Activated CD8-positive, alpha-beta memory T cell treated with anti-CD3 and anti-CD28 coated beads, Interleukin-2, amount 50 U/mL, for 24 hours (primary cell): ENCODE measurements around the gene CTDSP2.
"Not testable (repeated sequence)": the region's sequence is repeated elsewhere in the genome, so short reads cannot be mapped to it uniquely, and the experiment has no call there.

Experiments
- DNase-seq: peaks from one replicate; pipeline ENCODE4 v3.0.0-alpha.2; 2020; ENCODE audit errors: extremely low read depth

The CTDSP2 gene

DNA sequence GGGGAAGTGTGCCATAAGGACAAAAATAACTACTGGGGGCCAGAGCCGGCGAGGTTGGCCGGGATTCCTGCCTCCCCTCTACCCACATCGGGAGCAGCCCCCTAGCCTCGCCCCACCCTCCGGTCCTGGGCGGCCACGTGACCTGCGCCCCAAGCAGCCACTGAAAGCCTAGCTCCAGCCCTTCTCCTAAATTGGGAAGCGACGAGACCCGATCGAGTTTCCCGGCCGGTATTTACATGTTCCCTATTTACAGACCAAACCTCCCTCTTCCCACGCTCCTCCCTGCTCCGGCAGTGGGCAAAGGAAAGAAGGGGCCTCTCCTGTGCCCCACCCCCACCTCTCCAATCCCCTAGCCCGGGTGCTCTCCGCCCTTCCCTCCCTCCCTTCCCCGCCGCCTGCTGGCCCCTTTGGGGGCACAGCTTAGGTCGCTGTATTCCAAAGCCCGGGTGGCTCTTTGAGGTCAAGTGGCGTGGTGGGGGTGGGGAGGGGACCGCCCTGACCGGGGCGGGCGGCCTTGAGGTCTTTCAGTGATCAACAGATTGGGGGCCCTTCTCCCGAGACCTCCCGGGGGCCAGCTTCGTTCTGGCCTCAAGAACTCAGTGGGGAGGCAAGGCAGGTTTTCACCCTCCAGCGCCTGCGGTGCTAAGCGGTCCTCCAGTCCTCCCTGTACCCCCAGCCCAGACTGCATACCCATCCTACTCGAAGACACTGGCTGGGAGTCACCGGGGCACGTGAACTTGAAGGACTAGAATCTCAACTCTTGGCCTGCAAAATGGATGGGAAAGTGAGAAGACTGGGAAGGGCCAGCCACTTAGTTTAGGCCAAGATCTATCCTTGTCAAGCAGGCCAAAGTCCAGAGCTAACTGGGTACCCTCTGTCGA, 6.3 kb upstream of the CTDSP2 start:
- no peak for DNase-seq

GRCh38 chr12:57852200-57852599, 5.7 kb upstream of the CTDSP2 start:
- DNase-seq, result no peak

DNA sequence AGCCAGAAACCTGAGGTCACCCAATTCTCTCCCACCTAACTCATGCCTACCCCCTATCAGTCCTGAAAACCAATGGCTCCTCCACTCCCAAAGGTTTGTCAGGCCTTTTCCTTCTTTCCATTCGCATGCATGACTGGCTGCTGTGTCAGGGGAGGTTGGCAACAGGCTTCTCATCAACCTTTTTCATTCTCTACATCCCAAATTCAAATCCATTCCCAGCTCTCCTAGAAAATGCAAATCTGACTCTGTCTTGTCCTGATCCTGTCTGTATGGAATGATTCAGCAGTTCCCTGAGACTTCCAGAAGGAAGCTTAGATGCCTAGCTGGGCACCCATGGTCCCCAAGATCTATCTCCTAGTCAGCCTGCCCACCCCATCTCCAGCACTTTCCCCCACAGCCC, 5.0 kb upstream of the CTDSP2 start:
- DNase-seq, result no peak

GRCh38 chr12:57850854-57851430, 4.4 kb upstream of the CTDSP2 start:
- DNase-seq, result no peak

DNA sequence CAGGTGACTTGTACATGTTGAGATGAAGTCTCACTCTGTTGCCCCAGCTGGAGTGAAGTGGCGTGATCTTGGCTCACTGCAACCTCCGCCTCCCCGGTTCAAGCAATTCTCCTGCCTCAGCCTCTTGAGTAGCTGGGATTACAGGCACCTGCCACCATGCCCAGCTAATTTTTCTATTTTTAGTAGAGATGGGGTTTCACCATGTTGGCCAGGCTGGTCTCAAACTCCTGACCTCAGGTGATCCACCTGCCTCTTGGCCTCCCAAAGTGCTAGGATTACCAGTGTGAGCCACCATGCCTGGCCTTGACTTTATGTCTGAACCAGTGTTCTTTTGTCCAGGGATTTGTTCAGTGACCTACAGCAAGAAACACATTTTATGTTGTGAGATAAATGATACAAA, 2.9 kb upstream of the CTDSP2 start:
- DNase-seq, result not testable (repeated sequence)

GRCh38 chr12:57849035-57849434, 2.5 kb upstream of the CTDSP2 start:
- DNase-seq, result no peak

DNA sequence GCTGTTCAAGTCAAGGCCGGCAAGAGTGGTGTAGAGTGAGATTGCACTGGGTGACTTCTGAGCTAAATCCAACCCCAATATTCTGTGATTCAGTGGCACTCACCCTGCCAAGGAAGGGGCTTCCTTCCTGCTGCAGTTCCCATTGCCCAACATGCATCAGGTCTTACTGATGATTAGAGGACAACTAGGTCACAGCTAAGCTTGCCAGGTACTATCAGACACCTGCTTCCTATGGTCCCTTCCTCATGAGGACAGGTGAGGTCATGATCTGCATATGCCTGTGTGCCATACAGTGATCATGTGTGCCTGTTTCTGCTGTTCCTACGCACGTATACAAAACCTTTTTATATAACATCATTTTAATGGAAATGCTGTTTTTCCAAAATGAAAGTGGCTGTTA, 1.7 kb upstream of the CTDSP2 start:
- DNase-seq, result no peak

GRCh38 chr12:57846285-57846576, 298 bp downstream of the CTDSP2 start:
- DNase-seq, result no peak

DNA sequence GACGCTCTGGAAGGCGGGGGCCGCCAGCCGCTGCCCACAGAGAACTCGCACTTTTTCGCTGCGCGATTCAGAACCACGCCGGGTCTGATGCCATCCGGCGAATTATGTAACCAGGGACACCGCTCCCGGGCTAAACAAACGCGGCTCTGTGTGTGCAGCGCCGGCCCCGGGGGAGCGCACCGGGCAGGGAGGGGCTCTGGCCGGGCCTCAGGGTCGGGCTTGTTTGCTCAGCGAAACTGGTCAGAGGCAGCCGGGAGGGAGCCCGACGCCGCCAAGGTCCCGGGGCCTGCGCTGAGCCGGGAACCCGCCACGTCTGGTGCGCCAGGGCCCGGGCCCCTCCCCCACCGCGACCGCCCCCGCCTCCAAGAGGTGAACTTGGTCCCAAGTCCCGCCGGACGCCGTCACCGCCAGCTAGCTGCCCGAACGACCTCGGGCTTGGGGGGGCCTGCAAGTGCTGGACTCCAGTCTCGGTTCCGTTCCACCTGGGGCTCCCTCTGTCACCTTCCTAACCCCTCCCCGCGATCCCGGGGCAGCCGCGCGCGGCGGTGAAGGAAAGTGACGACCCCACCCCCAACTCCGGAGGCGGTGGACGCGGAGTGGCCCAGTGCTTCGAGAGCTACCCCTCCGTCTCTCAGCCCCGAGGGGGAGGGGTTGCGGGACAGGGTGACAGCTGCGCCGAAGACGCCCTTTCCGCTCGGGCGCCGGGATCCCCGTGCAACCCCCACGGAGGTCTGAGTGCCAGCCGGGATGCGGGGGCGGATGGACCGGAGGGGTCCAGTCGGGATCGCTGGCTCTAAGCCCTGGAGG, 848 bp downstream of the CTDSP2 start:
- DNase-seq, result no peak

- DNase-seq, result no peak
These were observed 1.6 kb downstream of the CTDSP2 start for GRCh38 chr12:57844709-57845477.

GRCh38 chr12:57842342-57843294, 3.9 kb downstream of the CTDSP2 start:
- DNase-seq, result no peak

DNA sequence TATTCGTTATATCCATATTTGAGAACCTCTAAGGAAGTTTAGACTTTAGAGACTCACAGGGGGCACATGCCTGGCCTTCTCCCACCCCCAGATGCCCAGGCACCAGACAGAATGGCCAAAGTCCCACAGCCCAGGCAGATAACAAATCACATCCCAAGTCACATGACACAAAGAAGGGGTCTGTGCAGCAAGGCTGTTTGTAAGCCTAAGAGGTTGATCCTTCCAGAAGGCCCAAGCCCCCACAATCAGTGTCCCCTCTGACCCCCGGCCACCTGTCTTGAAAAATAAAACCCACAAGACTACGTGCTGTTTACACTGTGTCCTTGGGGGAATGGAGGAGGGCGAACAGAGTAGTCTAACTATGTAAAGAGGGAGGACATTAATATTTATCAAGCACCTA, 5.1 kb downstream of the CTDSP2 start:
- no peak for DNase-seq

DNA sequence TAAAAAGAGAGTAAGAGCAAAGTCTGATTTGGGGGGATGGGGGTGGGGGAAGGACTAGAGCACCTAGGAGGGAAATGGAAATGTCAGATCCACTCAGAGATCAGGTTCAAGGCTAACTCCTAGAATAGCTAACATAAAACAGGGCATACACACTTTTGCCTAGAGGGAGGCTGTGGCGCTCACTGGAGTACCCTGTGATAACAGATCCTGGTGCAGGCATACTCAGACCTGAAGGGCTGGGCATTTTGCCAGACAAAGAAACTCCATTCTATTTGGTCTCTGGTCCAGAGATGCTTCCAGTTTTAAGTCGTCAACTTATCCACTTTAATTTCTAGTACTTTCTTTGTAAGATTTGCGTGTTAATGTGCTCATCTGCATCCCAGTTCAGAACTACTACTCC, 5.8 kb downstream of the CTDSP2 start:
- DNase-seq, result no peak

DNA sequence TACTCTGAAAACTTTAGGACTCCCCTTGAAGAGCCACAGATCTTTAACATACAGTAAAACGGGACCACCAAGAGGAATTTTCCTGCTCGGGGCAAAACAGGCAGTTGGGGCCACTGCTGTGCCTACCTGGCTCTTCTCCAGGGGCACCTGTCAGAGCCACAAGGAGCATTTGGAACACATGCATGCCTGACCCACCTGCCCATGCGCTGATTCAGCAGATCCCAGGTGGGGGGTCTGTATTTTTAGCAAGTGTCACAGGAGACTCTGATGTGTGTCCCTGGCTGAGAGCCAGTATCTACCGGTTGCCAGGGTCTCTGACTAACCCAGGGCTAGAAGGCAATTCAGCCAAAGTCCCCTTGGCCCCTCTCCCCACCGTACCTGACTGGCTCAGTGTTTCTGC, 6.5 kb downstream of the CTDSP2 start:
- no peak for DNase-seq

DNA sequence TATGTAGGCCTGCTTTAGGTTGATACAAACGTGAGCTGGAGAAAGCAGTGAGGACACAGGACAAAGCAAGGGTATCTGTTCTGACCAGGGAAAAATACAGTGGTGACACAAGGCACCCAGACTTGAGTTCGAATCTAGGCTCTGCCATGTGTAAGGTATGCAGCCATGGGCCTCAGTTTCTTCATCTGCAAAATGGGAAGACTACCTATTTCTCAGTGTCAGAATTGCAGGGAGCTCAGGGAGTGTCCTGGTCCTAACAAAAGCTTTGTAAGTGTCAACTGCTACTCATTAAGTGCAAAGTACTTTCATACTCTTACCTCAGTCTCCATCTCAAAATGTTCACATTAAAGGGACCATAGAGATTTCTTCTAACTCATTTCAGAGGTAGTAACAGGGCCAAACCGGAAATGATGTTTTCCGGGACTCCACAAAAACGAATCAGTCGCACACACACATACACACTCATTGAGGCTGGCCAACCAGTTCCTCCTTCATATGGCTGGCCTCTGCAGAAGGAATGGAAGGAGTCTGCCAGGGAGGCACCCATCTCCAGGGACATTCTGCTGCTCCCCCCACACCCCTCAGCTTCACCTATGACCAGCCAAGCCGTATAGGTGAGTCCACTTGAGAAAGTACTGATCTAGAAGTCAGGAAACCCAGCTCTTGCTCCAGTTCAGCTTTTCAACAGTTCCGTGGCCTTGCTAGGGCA, 7.8 kb downstream of the CTDSP2 start:
- no peak for DNase-seq

GRCh38 chr12:57837864-57838562, 8.5 kb downstream of the CTDSP2 start:
- DNase-seq, result no peak

DNA sequence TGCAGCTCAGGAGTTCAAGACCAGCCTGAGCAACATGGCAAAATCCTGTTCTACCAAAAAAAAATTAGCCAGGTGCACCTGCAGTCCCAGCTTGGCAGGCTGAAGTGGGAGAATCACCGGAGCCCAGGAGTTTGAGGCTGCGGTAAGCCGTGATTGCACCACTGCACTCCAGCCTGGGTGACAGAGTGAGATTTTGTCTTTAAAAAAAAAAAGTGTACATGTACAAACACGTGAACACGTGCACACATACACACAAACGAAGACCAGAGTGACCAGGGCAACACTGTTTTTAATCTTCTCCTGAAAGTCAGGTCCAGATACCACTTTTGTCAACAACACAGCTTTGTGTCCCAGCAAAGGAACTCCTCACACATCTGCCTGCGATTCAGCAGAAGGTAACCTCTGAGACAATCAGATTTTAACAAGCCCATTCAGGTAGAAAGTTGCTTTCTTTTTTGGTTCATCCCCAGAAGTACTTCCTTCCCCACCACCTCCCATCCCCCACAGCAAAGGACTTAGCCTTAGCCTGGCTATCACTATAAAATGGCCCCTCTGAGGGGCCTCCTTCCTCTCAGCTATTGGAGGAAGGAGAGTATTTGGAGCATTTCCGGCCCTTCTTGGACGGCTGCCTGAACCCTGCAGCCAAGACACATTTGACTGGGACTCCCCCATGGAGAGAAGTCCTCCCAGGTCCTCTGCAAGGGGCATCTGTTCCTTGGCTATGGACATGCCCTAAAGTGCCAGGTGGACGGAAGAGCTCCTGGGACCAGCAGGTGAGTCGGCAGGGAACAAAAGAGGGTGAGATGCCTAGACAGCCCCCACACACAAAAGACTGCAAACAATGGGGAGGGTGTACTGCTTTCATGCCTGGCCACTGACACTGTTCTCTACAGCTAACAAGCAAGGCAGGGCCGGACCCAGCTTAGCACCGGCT, 9.8 kb downstream of the CTDSP2 start:
- no peak for DNase-seq
